GM18951 (cell line): ENCODE results near the gene OR11H12.
"Not testable (repeated sequence)": the region's sequence is repeated elsewhere in the genome, so short reads cannot be mapped to it uniquely, and the experiment has no call there.

Experiments
- in situ Hi-C: fragments of 300-500 bp; cut with MboI; formaldehyde crosslinking; loops from one replicate; pipeline ENCODE4 v1.12.0; 2022; ENCODE audit warnings: low sequenced_read_pairs, mixed read lengths, inconsistent platforms; ENCODE audit not compliant: unreplicated experiment

OR11H12 gene

GRCh38 chr14:18600817-18601216 is at the start of gene OR11H12:
Gene OR11H12, plus strand, starts transcription at chr14:18601117. Its CDS starts 0 bp downstream, at chr14:18601117.
- in situ Hi-C loops, result not testable (repeated sequence)

GRCh38 chr14:18582908-18583307 is 18.0 kb upstream of the OR11H12 start:
- in situ Hi-C loops, result not testable (repeated sequence)

- in situ Hi-C loops, result not testable (repeated sequence)
These were observed 25.8 kb downstream of the OR11H12 start for GRCh38 chr14:18626610-18627213.

- in situ Hi-C loops, result not testable (repeated sequence)
These were observed 35.1 kb downstream of the OR11H12 start for GRCh38 chr14:18636066-18636465.

GRCh38 chr14:18638032-18638431 is 37.1 kb downstream of the OR11H12 start:
- in situ Hi-C loops, result not testable (repeated sequence)

GRCh38 chr14:18638785-18639184 is 37.9 kb downstream of the OR11H12 start:
- in situ Hi-C loops, result not testable (repeated sequence)

- in situ Hi-C loops, result not testable (repeated sequence)
These were observed 45.3 kb downstream of the OR11H12 start for GRCh38 chr14:18646075-18646730.
